Fibroblast of skin of scalp (primary cell): Measurements from ENCODE around the gene ARG2.

Source experiments
- DNase-seq: peaks from one replicate; pipeline ENCODE4 v3.0.0-alpha.2; 2013

The ARG2 gene

DNA sequence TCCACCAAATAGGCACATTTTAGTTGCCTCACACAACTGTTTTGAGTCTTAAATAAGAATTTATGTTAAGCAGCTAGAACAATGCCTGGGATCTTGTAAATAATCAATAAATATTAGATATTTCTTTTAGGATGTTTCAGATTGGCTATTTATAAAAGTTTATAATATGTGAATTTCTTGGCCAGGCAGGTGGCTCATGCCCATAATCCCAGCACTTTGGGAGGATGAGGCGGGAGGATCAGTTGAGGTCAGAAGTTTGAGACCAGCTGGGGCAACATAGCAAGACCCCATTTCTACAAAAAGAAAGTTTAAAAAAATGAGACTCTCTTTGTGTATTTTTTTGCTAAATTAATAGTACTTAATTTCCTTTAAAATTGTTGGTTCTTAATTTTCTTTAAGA lies 21.8 kb downstream of the ARG2 start:
- DNase-seq, result no peak

DNA sequence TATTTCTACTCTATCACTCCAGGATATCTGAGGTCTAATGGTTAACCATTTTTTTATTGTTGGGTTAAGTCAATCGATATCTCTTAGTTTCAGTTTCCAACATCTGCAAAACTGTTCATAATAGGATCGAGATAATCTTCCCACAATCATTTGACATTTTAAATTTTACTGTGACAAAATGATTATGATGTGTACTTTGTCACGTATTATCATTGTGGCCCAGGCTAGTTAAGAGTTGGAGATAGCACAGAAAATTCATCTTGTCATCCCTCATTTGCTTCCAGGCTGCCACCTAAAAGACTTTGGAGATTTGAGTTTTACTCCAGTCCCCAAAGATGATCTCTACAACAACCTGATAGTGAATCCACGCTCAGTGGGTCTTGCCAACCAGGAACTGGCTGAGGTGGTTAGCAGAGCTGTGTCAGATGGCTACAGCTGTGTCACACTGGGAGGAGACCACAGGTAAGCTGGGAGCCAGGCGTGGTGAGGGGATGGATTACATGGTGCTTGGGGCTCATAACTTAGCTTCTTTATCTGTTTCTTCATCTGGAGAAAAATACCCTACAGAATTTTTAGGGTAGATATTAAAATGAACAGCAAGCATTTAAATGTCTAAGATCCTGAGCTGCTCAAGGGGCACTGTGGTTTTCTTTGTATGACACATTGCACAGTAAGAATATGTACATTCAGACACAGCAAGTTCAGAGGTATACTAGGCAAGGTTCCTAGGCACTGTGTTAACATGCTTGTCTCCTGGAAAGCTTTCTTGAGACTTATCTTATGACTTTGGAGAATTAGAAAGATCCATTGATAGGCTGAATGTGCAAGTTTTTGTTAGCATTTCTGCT lies 22.4 kb downstream of the ARG2 start:
- DNase-seq, result no peak

DNA sequence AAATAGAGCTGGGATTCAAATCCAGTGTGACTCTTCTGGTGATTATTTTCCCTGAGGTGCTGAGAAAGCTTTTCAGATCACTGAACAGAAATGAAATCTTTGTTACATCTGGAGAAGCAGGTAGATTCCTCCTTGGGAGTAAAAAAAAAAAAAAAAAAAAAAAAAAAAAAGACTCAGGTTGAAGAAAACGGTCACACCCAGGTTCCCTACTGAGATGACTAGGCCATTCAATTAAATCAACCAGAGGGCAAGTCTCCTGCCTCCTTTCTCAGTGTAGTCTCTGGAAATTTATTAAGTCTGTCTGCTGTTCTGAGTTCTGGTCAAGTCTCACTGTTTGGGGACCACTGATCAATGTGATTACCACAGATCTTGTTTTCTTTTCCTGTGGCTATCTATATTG lies 24.0 kb downstream of the ARG2 start:
- DNase-seq, result no peak

DNA sequence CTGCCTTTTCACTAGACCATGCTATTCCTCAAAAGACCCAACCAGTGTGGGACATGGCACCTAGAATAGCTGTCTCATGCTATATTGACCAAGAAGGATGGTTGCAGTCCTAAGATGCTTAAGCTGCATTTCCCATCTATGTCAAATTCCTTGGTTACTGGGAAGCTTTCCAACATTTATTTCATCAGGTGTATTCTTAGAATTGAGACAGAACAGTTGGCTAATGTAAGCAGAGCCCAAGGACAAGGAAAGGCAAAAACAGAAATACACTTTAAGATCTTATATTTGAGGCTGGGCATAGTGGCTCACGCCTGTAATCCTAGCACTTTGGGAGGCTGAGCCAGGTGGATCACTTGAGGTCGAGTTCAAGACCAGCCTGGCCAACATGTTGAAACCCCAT lies 24.7 kb downstream of the ARG2 start:
- DNase-seq, result no peak

DNA sequence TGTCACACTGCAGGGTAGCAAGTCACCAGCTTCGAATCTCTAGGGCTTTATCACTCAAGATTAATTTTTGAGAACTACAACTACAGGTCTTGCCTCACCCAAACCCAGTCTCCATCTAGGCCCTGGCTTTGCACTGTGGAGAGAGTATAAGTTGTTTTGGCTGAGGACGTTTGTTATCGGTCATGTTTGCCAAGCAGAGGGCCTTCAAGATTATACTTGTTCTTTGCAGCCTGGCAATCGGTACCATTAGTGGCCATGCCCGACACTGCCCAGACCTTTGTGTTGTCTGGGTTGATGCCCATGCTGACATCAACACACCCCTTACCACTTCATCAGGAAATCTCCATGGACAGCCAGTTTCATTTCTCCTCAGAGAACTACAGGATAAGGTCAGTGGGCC lies 25.7 kb downstream of the ARG2 start:
- no peak for DNase-seq

DNA sequence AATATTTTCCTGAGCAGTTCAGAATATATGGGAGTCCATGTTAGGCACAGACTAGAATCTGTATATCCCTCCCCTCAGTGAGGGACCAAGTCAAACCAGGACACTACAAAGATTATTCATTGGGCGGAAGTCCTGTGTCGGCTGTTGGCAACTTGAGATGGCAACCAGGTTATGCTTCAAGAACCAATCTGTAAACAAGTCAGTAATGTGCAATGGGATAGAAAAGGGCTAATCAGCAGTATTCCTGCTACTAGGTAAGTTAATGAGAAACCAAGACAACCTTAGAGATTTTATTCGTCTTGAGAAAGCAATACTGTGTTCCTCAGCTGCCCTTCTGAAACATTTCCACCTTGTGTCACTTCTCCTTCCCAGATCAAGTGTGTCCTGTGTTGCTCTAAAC lies 26.4 kb downstream of the ARG2 start:
- DNase-seq, result no peak

DNA sequence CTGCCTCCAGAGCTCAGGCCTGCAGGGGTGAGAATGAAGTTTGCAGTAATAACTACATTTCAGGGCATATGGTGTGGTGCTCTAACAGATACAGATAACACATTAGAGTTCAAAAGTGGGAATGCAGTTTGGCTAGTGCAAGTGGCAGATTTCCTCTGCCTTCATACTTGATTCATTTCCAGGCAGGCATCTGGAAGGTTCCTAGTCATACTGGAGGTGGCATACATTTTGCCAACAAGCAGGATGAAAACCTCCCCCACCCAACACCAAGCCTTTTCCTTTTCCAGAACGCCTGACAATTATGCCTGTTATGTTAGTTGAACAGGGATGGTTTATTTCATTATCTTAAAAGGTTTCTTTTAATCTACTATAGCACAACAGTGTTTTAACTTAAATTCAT lies 30.4 kb downstream of the ARG2 start:
- no peak for DNase-seq

DNA sequence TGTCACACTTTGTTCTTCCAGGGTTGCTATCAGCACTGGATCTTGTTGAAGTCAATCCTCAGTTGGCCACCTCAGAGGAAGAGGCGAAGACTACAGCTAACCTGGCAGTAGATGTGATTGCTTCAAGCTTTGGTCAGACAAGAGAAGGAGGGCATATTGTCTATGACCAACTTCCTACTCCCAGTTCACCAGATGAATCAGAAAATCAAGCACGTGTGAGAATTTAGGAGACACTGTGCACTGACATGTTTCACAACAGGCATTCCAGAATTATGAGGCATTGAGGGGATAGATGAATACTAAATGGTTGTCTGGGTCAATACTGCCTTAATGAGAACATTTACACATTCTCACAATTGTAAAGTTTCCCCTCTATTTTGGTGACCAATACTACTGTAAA lies 31.0 kb downstream of the ARG2 start:
- peak; percentile 70 for DNase-seq

DNA sequence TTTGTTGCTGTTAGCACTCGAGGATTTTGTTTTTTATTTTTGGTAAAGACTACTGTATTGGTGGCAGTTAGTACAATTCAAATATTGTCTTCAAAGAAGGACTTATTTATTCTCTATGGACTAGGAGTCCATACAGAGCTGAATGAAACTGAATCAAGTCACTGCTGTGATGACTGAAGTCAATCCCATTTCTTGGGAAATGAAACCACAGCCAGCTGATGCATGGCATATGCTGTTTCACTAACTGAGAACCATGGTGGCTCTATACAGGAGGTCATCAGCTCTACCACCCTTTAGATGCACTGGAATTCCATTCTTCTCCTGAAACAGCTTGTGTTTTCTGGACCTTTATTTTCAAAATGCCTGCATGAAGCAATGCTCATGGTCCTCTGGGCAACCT lies 32.5 kb downstream of the ARG2 start:
- no peak for DNase-seq

DNA sequence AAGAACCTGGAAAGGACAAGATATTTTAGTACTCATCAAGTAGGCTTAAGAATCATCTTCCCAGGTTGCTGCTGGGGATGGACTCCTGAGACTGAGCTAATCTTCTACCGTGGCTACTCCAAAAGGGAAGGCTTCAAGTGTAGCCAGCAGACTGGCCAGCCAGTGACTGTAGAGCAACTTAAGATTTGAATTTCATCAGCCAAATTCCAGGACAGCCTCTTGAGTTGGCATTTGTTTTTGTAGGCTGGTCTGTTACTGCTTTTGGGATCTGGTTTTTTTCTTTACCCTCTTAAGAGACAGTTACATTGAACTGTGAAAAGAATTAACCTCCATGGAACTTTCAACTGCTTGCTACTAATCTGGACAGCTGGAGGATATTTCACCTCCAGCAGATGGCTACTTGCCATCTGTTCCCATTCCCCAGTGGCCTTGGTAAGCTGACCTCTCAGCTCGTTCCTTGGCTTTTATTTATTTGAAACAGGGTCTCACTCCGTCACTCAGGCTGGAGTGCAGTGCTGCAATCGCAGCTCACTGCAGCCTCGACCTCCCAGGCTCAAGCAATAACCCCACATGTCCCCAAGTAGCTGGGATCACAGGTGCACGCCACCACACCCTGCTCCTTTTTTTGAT lies 34.0 kb downstream of the ARG2 start:
- DNase-seq, result peak; percentile 88

DNA sequence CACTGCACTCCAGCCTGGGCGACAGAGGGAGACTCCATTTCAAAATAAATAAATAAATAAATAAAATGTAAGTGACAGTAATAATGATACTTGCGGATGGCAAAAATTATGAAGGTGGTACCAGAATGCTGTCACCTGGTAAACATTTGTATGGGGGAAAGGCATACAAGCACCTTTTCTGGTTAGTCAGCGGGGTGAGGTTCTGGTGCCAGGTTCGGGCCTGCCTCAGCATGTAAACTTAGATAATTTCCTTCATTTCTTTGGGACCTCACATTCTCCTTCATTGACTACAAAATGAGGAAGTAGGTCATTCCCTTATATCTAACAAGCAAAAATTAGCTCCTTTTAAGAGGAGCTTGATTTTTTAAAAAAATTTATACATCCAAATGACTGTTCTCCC lies 43.9 kb downstream of the ARG2 start:
- no peak for DNase-seq

DNA sequence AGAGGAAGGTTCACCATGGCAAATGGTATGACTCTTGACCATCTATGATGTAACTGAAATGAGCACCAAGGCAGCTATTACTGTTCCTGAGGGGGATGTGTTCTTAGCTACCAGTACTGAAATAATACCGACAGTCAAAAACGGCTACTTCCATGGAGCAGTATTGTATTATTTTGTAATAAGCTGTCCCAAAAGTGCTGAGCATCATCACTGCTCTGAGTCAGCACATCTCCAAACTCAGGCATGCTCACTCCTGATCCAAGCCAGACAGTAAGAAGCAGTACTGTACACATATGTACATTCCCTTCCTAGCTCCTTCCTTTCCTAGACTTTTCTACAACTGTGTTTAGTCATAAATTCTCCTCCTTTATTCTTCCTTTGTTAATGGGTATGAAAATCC lies 46.1 kb downstream of the ARG2 start:
- DNase-seq, result peak; percentile 46

DNA sequence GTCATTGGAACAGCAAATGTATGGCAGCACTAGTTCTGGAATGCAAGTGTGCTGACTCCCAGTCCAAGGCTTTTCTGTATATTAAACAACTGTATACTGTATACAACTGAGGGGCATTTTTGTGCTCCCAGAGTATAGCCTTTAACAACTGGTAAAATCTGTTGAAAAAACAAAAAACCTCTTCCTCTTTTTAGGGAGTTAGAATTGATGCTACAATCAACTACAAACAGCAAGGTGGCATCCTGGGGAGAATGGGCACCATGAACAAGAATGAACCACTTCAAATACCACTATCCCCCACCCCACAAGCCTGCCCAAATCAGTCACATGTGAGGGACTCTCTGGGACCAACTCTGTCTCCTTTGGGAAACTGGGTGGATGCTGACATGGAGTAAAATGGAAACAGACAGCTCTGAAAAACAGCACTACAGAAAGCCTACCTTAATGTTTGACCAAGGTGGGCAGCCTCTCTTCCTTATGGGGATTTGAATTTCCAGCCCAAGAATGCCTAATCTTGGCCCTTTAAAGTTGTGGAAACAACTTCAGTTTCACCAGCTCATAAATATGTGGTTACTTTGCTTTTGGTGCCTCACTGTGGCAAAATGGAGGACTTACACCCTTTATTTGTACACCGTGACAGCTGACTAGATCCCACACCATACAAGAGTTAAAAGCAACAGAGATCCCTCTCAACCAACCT lies 47.2 kb downstream of the ARG2 start:
- DNase-seq, result peak; percentile 65

DNA sequence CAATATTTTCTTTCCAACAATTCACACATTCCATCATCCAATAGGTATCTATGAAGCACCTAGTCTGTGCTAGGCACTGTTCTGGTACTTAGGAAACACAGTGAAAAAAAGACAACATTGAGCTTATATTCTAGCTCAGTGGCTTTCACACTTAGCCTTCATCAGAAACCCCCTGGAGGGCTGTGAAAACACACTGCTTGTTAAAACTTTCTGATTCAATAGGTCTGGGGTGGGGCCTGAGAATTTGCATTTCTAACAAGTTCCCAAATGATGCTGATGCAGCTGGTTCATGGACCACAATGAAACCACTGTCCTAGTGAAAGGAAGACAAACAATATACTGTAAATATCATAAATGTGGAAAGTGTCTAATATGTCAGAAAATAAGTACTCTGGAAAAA lies 48.8 kb downstream of the ARG2 start:
- no peak for DNase-seq

DNA sequence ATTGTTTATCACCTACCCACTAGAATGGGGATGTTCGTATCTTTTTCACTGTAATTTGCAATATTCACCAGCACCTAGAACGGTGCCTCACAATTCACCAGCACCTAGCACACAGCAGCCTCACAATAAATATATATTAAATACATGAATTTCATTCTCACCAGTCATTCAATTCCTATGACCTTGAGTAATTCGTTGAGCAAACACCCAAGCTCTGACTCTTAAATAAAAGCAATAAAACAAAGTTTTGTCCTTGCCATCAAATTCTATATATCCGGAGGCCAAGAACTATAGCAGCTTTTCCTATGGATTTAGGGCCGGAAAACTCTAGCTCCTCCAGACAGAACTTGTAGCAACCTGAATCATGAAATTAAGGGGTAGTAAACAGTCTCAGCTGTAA lies 53.7 kb downstream of the ARG2 start:
- DNase-seq, result peak; percentile 20

DNA sequence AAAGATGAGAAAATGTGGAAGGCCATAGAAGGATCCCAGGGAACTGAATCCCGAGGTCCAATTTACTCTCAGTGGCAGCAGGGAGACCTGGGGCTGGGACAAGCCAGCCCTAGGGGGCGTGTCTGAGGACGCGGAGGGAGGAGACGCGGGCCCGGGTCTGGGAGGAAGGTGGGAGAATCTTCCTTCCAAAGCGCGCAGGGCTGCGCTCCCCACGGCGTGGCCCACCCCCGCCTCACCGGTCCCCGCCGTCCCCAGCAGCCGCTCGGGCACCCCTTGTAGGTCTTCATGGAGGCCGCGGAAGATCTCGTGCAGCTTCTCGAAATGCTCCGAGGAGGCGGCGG lies 54.4 kb downstream of the ARG2 start:
- peak; percentile 65 for DNase-seq

DNA sequence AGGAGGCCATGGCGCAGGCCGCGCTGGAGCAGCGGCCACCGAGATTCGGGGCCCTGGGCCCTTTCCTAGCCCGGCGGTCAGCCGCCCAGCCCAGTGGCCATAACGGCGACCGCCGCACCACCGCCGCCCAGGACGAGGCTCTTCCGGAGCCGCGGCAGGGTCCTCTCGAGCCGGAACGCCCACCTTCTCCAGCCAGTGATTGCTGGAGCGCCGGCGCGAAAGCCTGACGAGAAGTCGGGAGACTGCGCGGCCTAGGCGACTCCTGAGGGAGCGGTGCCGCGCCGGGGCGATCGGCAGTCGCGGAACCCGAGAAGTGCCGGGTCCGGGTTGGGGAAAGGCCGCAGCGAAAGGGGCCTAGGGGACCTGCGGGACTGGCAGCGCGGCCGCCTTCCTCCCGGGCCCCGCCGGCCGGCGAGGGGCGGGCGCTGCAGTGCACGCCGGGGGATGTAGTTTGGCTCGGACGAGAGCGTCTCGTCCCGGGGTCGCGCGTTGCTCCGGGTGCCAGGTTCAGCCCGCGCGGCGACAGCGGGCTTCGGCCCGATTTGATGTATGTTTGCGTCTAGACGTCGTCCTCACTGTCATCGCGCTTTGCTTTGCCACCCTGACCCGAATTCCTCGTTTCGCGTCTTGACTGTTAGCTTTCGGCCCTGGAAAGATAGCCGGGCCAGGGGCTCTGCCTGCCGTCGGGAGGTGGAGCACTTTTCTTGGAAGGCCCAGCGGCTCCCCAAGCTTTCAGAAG lies 54.9 kb downstream of the ARG2 start, which contains the start of gene VTI1B:
TSS of gene VTI1B (minus strand) at position 153 of the 739 bp plus-strand sequence. CDS start at position 10, 143 bp downstream.
- peak; percentile 80 for DNase-seq

DNA sequence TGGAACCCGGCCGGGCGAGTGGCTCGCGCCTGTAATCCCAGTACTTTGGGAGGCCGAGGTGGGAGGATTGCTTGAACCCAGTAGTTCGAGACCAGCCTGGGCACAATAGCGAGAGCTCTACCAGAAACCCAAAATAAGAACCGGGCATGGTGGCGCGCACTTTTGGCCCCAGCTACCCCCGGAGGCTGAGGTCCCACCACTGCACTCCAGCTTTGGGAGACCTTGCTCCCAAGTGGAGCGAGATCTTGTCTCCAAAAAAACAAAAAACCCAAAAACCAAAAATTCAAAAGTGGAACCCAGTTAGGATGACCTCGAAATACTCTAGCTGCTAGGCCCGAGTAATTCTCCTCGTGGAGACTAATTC lies 55.5 kb downstream of the ARG2 start:
- no peak for DNase-seq

DNA sequence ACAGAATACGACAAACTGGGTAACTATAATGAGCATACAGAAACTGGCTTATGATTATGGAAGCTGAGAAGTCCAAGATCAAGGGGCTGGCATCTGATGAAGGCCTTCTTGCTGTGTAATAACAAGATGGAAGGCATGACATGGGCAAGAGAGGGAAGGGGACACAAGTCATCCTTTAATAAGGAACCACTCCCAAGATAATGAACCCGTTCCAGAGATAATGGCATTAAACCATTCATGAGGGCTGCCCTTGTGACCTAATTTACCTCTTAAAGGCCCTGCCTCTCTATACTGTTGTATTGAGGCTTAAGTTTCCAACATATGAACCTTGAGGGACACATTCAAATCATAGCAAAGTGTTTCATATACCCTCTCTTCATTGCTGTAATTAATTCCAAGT lies 59.3 kb downstream of the ARG2 start:
- DNase-seq, result no peak

DNA sequence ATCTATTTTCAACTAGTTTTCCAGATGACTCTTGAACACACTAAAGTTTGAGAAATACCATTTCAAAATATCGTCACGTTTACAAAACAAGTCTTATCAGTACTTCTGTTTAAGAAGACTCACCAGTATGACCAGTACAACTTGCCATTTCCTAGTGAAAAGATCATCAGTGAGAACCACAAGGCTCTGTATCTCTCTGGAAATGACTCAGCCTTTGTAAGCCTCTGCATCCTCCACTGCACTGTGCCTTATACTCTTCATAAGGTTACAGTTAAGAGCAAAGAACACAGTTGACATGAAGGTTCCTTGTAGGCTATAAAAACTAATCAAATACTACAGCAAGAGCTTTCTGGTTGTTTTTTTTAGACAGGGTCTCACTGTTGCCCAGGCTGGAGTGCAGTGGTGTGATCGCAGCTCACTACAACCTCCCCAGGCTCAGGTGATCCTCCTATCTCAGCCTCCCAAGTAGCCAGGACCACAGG lies 60.4 kb downstream of the ARG2 start:
- peak; percentile 20 for DNase-seq

DNA sequence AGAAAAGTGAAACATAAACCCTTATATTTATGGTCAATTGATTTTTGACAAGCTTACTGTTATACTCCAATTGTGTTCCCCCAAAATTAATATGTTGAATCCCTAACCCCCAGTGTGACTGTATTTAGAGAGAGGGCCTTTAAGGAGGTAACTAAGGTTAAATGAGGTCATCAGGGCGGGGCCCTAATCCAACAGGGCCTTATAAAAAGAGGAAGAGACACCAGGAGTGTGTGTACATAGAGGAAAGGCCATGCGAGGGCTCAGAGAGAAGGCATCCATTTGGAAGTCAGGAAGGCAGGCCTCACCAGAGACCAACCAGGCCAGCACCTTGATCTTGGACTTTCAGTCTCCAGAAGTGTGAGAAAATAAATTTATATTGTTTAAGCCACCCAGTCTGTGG lies 61.2 kb downstream of the ARG2 start:
- no peak for DNase-seq

DNA sequence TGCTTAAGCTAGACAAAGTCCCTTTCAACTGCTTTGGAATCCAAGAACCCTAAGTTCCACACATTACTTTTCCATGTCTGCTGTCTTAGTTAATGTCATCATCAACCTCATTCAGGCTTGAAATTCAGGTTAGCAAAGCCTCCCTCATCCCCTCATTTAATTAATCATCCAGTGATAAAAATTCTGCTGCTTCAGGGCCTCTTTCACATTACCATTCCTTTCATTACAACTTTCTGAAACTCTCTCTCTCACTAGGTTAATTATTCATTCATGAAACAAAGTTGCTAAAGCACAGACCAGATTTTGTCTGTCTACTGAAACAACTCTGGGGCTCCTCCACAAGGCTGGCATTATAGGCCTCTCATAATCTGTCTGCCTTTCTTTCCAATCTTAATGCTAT lies 64.1 kb downstream of the ARG2 start:
- no peak for DNase-seq

DNA sequence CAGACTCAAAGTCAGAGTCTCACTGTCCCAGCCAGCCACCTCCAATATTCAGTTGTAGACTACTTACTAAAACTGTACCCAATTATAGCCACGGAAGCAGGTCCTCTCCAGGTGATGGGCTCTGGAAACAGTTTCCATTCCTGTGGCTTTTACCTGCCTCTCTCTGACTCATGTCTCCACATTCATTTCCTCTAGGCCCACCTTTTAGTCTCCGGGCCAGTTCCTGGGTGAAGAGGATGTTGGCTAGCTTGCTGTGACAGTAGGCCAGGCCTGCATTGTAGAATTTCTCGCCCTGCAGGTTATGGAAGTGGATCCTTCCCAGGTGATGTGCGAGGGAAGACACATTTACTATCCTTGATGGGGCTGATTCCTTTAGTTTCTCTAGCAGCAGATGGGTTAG lies 70.3 kb downstream of the ARG2 start:
- DNase-seq, result no peak
